Measurements from ENCODE around the gene CITED2. TPM values are rescaled to one million over a fixed set of nuclear protein-coding genes. Genes with fewer than 3 reads are reported as not detected.
"Not testable (repeated sequence)": the region's sequence is repeated elsewhere in the genome, so short reads cannot be mapped to it uniquely, and the experiment has no call there.

CITED2 gene, protein sequence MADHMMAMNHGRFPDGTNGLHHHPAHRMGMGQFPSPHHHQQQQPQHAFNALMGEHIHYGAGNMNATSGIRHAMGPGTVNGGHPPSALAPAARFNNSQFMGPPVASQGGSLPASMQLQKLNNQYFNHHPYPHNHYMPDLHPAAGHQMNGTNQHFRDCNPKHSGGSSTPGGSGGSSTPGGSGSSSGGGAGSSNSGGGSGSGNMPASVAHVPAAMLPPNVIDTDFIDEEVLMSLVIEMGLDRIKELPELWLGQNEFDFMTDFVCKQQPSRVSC
- polyA plus RNA-seq (2013, experiment 1 of 2; ENCODE audit: insufficient read length), result 402 TPM
- polyA plus RNA-seq (2013, experiment 2 of 2; ENCODE audit: insufficient read length), result 393 TPM

DNA sequence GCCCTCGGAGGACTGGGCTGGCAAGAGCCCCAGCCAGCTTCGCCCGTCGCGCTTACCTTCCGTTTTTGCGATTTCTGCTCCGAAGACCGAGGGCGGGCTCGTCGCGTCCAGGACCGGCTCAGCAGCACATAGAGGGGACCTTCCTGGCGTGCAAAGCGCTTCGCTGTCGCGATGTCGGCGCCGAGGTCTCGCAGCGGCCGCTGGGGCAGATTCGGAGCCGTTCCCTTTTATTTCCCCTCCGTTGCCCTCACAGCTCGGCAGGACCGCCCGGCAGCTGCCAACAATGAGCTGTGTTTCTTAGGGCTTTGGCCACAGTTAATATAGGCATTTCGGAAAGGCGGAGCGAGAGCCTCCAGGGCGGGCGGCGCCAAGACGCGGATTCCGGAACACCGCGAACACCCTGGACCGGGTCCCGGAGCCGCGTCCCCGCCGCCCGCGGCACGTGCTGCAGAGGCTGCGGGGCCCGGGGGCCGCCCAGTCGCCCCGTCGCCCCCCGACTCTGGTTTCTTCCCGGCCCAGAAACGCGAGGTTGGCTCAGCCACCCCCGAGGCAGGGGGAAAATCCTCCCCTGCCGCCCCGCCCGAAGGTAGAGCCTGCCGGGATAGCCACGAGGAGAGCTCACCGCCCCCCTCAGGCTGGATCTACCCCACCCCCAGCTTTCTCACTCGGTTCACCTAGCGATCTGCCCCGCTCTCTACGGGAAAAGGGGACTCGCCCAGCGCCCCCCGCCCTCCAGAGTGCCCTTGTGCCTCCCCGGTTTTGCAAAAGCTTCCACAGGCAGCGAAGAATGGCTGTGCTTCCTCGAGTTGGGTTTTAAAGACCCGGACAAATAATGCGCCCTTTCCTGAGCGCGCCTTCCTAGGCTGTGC is at the start of gene CITED2:
TSS of gene CITED2 (minus strand) at position 292 of the 869 bp plus-strand sequence. CDS start 704 bp downstream, outside the sequence.
- peak; percentile 99 for DNase-seq

DNA sequence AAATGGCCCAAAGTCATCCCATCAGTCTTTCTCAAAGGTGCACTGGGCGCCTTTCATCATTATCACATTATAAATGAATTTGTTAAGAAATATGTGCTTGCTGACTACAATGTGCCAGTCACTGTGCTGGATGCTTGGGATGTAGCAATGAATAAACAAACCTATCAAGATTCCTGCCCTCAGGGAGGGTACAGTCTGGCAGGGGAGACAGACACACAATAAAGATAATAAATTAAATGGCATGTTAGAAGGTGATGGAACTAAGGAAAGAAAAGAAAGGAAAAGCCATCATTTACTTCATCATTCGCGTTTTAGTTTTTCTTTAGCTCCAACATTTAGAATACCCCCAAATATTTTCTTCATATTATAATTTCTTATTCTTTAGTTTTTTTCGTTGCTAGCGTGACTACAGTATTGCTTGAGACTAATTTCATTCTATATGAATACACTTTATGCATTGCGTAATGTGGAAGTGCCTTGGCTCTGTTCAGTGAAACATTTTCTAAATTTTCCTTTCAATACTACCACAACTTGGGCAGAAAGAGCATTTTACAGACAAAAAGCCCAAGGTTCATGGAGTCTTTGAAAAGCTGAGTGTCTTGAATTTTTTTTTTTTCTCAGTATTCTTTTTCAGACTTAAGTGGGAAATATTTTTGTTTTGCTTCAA is 48.7 kb upstream of the CITED2 start:
- DNase-seq, result no peak

DNA sequence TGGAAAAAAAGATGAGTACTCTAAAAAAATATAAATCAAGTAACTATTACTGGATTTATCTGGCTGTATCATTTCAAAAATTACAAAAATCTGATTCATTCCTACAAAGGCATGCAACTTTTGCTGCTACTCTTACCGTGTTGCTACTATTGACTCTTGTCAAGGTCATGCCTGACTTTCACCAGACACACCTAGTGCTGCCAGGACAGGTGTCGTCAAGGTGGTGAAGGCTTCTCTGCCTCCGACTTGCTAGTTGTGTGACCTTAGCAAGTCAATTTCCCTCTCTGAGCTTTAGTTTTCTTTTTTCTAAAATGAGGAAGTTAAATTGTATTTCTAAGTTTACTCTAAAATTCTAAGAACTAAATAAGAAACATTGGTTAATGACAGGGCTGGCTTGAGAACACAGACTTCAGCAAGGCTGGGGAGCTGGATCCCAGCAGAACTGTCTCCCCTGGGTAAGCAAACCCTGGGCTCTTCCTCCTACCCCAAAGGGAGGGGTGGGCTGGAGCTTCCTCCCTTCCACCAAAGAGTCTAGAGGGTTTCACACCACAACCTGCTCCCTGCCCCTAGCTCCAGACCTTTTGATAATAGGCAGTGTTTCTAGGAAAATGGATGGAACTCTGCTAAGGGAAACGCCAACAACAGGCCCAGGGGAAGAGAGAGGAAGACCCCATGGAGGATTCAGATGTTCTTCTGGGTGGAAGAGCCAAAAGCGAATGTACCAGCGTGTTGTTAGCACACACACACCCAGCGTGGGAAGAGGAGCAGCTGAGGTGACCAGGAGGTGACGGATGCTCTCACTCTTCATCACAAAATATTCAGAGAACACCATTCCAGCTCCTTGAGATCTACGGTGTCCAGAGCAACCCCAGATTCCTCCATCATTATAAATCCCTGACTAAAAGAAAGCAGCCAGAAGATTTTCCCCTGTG is 47.9 kb upstream of the CITED2 start:
- DNase-seq, result no peak

DNA sequence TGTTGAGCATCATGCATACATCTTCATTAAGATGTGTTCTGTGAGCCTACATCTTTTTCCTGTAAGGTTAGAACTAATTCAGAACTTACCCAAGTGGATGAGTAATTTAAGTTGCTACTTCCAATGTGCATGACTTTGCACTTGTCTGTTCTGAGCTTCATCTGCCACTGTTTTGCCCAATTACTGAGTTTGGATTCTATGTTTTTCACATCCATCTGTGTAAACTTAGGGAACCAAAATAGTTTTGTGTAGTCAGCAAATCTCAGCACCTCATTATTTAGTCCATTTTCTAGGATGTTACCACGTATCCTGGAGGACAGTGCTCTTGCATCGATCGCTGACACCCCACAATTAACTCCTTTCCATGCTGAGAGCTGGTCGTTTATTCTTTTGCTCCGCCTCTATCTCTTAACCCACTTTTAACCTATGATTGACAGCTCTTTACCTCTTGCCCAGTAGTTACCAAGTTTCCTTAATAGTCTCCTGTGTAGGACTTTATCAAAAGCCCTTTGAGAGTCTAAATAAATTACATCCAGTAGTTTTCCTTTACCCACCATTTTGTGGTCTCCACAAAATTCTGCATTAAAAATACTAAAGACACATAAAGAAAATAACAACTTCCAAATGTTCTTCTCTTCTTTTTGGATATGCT is 44.2 kb upstream of the CITED2 start:
- no peak for DNase-seq

DNA sequence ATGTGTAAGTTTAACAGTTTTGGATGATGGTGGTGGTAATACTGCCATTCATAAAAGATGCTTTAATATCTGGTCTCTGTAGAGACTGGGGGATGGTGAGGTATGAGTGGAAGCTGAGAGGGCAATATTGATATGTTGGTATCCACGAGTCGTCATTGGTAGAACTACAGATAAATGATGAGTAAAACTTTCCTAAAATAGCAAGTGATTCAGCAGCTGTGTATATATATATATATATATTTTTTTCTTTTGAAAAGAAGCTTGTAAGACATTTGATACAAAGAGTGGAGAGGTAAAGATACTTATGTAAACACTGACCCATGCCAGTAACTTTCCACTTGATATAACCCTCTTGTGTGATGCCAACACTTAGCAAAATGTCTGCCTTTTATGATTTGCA is 41.7 kb upstream of the CITED2 start:
- no peak for DNase-seq

DNA sequence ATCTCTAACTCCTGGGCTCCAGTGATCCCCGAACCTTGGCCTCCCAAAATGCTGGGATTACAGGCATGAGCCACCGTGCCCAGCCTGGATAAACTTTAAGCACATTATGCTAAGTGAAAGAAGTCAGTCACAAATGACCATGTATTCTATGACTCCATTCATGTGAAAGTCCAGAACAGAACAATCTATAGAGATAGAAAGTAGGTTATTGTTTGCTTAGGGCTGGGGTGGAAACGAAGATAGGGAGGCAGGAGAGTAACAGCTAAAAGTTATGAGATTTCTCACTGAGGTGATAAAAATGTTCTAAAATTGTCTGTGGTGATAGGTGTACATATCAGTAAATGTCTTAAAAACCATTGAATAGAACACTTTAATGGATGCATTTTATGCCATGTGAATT is 40.9 kb upstream of the CITED2 start:
- DNase-seq, result no peak

DNA sequence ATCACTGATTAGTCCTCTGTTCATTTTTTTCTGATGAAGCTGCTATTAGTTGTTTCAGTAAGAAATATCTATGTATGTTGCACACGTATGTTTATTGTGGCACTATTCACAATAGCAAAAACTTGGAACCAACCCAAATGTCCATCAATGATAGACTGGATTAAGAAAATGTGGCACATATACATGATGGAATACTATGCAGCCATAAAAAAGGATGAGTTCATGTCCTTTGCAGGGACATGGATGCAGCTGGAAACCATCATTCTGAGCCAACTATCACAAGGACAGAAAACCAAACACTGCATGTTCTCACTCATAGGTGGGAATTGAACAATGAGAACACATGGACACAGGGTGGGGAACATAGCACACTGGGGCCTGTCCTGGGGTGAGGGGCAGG is 37.7 kb upstream of the CITED2 start:
- not testable (repeated sequence) for DNase-seq

DNA sequence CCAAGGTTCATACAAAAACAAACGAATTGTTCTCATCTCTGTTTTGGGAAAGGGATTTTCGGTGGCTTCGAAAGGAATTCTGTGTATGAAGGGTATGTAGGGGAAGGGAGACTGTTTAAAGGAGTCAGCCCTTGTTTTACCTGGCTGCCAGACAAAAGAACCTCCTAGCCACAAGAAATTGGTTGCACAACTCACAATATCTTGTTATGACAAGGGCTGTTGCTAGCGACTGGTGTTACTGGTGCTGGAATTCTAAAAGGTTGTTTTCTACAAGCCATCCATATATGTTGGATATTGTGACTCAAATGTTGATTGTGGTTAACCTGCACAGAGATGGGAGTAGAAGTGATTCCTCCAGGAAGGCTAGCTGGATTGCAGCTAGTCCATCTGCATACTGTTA is 34.6 kb upstream of the CITED2 start:
- peak; percentile 91 for DNase-seq

DNA sequence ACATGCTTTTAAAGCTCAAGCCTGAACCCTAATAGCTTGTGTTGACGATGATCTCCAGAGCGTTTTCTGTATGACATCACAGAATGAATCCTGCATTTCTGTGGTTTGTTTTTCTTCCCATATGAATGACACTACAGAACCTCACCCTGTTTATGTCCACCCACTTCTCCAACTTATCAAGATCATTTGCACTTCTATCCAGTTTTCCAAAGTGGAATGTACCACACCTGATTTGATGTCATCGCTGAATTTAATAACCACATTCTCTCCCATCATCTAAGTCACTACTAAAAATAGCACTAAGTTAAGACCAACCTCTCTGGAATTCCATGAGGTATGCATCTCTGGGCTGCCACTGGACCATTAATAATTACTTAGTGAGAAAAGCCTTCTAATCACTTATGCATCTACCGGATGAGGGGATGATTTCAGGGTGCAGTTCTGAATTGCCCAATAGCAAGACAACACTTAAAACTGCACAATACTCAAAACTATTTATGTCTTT is 33.3 kb upstream of the CITED2 start:
- DNase-seq, result peak; percentile 93

DNA sequence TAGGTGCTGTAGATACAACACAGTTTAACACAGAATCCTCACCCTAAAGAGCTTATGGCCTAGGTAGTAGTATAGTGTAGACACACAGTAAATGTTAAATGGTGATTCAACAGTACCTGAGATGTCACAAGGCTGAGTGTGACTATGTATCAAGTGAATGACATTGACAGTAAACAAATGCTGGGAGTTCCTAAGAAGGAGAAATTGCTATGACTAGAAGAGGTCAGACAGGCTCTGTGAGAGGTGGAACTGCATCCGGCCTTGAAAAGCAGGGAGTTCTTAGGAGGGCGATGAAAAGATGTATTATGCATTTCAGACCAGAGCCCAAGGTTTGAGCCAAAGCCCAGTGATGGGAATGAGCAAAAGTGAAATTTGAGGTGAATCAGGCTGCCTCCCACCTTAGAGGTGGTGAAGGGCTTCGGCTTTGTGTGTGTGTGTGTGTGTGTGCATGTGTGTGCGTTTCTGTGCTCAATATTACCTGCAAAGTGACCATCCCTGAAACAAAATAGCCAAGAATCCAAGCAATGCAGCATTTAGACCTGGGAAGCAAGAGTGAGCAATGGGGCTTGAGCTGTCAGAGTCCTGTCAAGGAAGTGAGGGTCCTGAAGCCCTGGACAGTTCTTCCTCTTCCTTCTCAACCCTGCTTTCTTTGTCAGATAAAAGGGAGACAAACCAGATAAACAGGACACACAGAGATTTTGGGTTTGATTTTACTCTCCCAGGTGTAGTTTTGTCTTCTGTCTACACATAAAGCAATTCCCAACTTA is 32.3 kb upstream of the CITED2 start:
- DNase-seq, result no peak

DNA sequence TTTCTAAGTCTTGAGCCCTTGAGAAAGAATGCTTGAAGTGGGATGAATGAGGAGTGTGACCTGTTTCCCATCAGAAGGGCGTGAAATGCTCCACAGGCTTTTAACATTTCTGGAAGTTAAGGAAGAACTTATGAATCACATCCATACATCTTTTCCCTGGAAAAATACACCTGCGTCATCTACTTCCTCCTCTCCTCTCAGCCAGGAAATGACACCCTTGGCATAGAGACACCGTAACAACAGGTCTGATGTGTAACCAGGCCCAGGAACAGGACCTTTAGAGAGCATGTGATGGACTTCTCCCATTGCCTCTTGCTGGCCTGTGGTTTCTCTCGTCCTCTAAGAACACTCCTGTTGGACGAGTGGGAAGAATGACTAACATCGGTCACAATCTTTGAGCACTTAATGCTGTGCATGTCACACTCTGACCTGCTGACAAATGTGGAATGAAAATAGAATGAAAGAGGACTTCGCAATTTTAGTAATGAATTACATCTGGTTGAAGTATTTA is 28.5 kb upstream of the CITED2 start:
- DNase-seq, result peak; percentile 93

DNA sequence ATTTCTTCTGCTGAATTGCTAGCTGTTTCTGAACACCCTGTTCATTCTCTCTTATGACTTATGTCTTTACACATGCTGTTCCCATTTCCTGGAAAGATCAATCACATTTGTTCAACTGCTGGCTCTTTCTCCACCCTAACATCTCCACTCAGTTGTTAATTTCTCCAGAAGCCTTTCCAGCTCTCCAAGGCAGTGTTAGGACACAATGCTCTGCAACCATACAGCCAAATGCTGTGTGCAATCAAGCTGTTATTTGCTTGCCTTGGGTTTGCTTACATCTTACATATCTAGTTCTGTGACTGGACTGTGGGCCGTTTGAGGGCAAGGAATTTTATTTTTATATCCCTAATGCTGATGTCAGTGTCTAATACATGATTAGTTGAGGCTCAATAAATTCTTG is 24.2 kb upstream of the CITED2 start:
- no peak for DNase-seq

DNA sequence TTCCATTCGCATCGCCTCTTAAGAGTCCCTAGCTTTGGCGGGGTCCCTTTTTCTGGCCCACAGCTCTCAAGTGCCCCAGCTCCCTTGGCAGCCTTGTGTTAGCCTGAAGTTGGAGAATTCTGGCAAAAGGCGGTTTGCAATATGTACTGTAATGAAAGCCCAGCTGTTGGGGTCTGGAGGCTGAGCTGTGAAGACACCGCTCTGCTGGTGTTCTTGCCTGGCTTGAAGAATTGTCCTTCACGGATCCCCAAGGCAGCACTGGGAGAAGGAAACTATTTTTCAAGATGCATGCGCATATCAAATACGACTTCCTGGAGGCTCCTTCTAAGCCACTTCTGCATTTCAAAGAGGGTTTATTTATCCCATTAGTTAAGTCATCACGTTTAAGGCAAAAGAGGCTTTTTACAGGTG is 21.4 kb upstream of the CITED2 start:
- no peak for DNase-seq

DNA sequence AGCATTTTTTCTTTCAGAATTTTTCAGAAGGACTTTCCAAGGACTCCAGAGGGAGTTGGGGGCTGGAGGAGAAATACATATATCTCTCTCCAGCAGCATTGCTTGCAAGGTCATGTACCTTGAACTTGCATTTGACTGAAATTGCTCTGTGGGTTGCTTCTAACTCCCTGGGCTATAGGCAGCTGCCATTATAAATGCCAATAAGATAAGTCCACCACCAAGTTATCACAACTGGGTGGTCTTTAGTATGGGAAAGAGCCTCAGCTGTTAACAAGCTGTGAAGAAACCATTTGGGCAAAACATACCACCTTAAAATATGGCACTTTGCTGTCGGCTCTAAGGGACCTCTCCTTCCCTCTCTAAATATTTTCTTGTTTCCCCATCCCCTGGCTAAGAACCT is 20.9 kb upstream of the CITED2 start:
- DNase-seq, result no peak

DNA sequence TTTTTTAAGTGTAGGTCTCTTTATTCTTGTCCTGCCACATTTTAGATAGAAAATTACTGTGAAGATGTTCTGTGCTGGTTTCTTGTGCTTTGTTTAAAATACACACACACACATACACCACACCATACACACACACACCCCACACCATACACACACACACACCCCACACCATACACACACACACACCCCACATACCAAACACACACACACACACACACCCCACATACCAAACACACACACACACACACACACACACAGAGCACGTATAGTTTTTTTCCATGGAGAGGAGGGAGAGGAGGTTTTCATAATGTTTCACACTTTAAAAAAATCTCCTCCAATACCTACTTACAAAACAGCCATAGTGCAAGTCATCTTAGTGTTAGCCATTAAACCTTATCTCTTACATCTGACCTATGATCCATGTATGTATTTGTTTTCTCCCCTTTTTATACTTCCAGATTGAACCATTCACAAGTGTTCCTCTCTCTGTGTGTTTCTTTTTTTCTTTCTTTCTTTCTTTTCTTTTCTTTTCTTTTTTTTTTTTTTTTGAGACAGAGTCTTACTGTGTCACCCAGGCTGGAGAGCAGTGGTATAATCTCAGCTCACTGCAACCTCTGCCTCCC is 19.7 kb upstream of the CITED2 start:
- no peak for DNase-seq

DNA sequence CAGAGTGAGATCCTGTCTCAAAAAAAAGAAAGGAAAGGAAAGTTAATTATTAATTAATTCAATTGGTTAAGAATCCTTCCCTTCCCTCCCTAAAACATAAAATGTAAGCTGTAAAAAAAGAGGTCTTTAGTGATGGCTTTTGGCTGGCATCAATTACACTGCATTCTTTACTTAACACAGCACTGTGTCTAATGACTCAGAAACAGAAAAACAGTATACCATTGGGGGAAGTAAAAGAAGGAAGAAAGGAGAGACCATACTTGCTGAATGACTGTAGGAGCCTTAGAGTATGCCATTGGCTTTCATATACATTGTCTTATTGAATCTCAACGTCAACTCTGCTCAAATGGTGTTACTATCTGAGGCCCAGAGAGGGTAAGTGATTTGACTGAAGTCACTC is 18.3 kb upstream of the CITED2 start:
- peak; percentile 76 for DNase-seq

DNA sequence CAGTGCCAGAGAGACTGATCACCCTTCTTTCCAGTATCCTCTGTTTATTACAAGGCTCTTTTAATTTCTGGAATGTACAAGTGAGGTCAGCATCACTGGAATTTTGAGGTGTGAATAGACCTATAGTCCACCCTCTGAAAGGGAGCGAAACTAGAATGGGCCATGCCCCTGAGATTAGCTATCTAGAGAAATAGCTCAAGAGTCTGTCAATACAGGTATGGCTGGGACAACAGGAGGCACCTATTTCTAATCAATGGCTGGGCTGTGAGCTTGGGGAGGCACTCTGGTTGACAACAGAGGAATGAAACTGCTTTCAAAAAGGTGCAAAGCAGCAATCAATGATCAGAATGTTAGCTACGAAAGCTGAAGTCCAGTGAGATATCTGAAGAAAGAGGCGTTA is 17.3 kb upstream of the CITED2 start:
- DNase-seq, result no peak

DNA sequence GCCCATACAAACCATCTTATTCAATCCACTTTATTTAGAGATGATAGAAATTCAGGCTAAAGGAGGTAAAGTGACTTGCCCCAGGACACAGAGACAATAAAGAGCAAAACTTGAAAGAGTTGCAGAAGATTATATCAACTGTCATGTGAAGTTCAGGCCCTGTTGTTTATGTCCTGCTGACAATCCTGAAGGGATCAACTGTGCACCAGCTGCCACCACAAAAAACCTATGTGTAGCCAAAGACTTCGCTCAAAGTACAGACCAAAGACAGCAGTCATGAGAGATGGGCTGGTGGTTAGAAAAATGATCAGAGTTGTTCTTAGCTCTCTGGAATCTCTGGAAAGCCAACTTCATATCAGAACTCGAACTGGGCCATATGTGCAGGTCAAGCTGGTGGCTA is 16.0 kb upstream of the CITED2 start:
- DNase-seq, result no peak

DNA sequence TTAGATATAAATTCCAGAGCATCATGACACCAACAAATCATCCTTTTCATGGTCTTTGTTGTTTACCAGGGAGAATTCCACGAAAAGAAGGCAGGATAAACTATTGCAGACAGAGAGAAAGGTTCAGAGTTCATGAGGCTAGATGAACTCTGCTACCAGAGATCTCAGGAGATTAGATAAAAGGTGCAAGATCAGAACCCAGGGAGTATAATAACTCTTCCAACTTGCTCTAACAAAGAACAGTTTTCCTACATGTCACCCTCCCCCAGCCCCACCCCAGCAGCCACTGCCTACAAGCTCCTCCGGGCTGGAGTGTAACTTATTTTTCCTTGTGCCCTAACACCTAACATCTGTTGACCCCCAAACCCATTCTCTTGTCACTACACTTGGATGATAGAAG is 13.9 kb upstream of the CITED2 start:
- no peak for DNase-seq

DNA sequence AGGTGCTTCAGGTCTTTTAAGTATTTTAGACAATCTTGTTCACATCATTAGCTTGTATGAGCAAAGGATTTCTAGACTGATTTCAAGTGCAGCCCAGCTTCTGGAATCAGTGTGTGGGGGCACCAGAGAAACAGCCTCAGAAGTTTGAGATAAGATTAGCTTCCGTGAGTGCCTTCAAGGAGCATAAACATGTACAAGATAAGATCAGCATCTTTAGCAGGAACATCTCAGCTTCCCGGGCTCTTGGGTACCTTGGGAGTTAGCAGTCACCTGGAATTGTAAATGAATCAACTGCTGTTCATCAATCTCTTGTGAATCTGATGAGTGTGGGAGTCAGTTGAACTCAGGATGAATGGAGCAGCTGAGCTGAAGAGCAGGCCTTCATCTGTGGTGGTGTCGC is 12.0 kb upstream of the CITED2 start:
- no peak for DNase-seq

Data from fibroblast of skin of scalp (primary cell).